GM12801 (cell line): ENCODE results near the gene B3GAT1.

Source experiments
- TF ChIP-seq, protein P1 (sequence below): IDR thresholded peaks from one replicate; pipeline ENCODE4 v1.5.1; 2011; ENCODE audit warnings: control low read depth; ENCODE audit not compliant: insufficient read length; ENCODE audit errors: extremely low read depth

Gene B3GAT1

DNA sequence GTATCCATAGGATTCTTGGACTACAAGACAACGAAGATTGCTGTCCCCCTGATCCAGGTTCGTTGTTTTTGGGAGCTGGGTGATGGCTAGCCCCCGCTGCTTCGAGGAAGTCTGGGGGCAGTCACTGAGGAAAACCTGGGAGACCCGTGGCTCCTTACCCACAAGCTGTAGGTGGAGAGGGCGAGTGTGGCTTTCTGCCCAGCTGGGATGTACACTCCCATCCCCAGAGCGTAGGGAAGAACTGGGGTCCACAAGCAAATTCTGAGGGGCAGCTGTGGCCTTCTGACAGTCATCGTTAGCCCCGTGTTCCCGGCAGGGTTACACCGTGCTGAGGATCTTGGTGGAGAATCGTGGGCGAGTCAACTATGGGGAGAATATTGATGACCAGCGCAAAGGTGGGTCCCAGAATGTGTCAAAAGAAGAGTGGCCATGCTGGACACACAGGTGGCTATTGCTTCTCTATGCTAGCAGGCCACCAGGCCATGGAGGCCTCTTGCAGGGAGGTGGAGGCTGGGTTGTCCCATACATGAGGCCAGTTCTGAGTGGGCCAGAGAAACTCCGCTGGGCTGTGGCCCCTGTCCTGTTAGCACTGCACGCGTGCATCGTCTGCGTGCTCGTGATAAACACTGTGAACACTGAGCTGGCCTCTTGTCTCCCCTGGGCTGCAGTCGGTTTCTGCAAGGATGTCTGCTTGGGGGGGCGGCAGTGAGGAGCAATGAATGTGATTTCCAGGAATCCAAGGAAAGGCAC lies 40.4 kb downstream of the B3GAT1 start:
- TF ChIP-seq, protein P1, sequence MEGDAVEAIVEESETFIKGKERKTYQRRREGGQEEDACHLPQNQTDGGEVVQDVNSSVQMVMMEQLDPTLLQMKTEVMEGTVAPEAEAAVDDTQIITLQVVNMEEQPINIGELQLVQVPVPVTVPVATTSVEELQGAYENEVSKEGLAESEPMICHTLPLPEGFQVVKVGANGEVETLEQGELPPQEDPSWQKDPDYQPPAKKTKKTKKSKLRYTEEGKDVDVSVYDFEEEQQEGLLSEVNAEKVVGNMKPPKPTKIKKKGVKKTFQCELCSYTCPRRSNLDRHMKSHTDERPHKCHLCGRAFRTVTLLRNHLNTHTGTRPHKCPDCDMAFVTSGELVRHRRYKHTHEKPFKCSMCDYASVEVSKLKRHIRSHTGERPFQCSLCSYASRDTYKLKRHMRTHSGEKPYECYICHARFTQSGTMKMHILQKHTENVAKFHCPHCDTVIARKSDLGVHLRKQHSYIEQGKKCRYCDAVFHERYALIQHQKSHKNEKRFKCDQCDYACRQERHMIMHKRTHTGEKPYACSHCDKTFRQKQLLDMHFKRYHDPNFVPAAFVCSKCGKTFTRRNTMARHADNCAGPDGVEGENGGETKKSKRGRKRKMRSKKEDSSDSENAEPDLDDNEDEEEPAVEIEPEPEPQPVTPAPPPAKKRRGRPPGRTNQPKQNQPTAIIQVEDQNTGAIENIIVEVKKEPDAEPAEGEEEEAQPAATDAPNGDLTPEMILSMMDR, result no peak

DNA sequence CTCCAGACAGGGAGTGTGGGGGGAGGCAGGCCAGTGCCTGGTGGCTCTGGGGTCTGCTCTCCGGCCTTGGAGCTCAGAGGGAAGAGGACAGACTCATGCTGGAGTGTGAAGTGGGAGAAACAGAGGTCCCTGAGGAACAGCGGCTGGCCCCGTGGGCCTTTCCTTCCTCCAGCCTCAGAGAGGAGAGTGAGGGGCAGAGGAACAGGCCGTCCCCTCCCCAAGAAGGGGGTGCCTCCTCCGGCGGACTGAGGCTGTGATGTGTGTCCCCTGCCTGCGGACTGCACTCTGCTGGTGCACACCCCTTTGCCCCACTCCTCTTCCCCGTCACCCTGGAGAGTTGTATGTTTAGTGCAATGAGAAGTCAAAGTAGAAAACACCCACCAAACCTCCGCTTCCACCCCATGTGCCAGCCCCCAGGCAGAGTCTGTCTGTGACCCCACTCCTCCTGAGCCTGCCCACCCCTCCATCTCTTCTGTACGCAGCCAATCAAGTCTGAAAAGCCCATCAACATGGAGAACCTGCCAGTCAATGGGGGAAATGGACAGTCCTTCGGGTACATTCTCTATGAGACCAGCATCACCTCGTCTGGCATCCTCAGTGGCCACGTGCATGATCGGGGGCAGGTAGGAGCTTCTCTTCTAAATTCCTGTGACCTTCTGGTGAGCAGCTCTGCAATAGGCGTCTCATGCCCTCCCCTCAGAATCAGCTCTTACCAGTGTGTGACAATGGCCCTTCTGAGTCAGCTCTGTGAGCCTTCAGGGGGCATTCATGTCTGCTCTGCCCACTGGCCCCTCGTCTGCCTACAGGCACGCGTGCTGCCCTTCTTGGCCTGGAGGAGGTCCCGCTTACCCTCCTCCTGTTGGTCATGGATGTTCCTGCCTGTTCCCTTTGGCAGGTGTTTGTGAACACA lies 41.3 kb downstream of the B3GAT1 start:
- TF ChIP-seq, protein P1, result no peak

DNA sequence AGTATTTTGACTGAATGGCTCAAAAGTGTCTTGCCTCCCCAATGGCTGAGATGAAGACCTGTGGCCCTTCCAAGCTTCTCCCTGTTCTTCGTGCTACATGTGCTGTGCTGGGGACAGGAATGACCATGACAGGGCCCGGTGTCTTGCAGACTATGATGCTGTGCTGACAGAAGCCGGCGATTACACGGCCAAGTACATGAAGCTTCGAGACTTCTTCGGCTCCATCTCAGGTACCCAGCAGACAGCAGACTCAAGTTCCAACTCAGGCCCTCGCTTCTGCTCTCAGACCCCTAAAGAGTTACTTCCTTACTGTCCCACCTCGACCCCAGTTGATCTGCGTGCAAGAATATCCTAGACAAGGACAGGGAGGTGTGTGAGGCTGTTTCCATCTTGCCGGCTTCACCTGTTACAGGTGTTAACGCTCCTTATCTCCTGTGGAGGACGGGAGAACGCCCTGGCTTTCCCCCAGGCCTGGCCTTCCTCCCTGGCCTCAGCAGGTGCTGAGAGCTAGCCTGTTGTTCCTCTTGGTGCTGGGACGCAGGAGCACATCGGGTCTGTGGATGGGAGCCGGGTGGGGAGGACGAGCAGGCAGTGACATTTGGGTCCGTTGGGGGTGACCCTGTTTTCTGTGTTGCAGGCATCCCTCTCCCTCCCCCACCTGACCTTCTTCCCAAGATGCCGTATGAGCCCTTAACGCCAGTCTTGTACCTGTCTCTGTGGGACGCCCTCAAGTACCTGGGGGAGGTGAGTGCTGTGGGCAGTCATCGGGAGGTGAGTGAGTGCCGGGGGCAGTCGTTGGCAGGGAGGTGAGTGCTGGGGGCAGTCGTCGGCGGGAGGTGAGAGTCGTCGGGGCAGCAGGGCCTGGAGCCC lies 42.2 kb downstream of the B3GAT1 start:
- TF ChIP-seq, protein P1, result no peak

DNA sequence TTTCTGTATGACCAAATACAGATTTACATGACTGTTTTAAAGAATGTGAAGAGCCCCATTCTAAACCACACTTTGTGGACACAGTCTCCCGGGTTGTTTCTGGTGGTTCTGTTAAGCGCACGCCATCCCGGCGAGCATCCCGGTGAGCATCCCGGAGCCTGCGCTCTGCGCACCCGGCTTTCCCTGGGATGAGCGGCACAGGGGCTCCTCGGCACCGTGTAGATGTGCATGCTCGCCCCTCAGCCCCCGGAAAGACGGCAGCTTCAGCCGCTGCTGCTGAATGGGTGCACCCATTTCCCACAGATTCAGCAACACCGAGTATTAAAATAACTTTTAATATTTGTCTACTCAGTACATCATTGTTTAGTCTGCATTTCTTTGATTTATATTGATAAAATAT lies 44.3 kb downstream of the B3GAT1 start:
- TF ChIP-seq, protein P1, result no peak

DNA sequence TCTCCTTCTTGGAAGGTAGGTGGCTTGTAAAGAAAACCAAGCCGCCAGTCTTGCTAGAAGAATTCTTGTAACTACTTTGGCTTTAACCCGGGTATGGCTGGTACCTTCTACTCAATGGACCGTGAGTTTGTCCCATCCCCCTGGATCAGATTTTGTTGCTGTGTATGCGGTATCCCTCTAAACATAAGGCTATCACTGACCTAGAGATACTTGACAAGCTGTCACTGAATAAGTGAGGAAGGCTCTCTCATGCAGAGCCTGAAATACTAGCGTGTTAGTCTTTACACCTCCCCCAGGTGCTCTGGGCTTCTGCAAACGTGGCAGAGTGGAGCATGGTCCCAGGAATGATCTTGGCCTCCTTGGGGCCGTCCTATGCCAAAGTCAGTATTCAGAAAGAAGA lies 45.8 kb downstream of the B3GAT1 start:
- TF ChIP-seq, protein P1, result no peak

DNA sequence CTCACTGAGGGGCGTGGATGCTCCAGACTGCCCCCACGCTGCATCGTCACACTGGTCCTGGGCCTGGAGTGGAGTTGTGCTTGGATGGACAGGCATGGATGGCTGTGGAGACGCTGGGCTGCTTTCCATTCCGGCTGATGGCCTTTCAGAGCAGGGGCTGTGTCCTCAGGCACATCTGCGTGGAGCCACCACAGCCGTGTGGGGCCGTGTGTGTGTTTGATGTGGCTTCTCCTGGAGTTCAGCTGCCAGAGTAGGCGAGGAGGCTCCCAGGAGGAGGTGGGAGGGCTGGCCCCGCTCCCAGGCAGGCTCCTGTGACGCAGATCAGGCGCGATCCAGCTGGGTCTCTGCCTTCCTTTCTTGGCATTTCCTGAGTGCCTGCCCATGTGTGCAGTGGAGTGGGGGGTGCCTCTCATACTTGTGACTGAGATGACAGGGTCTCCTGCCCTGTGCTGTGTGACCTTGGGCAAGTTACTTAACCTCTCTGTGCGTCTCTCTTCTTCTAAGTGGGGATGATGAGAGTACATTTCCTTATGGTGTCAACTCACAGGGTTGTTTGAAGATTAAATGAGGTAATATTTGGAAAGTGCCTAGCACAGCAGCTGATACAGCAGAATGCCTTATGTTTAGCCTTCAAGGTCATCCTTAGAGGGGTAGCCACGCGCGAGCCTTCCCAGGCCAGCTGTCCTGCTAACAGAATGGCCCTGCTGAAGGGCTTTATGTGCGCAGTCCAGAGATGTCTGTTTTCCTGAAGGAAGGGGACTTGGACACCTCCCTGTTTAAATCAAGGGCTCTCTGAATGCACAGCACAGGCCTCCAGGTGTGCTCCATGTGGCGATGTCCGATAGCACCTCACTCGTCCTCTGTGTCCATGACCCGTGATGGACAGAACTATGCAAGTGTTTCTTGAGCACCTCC lies 46.8 kb downstream of the B3GAT1 start:
- TF ChIP-seq, protein P1, result no peak
